ENCODE results near the gene PADI1.

PADI1 gene

GRCh38 chr1:17205652-17206051, 724 bp downstream of the PADI1 start:
- H3K4me3 ChIP-seq (ENCODE audit: low read depth, low read length), result no peak overlapping the region

GRCh38 chr1:17206196-17206595, 1.3 kb downstream of the PADI1 start:
- H3K4me2 ChIP-seq (ENCODE audit: low read length), result no peak overlapping the region
- no peak overlapping the region for H2AFZ ChIP-seq
- no peak for TF ChIP-seq CTCF (IDR thresholded peaks at IDR 0.05)
- H3K27ac ChIP-seq, result no peak overlapping the region
- no peaks in the 10 kb centered on the region for H3K4me1 ChIP-seq
- no peaks in the 10 kb centered on the region for H3K36me3 ChIP-seq (ENCODE audit: control insufficient read depth, insufficient read depth, low read length)
- no peaks in the 10 kb centered on the region for H3K27me3 ChIP-seq (ENCODE audit: control insufficient read depth, insufficient read depth, low read length)
- no peaks in the 10 kb centered on the region for H3K9me3 ChIP-seq (ENCODE audit: control insufficient read depth, low read length)
- no peak overlapping the region for H3K4me3 ChIP-seq (ENCODE audit: low read depth, low read length)
- no peaks in the 10 kb centered on the region for H3K79me2 ChIP-seq
- H3K9ac ChIP-seq, result no peak overlapping the region

More at GRCh38 chr1:17205652-17206051, 724 bp downstream of the PADI1 start:
- Histone ChIP-seq H3K36me3 (ENCODE audit: control insufficient read depth, insufficient read depth, low read length) (no peaks in the 10 kb centered on the region), H3K27me3 (ENCODE audit: control insufficient read depth, insufficient read depth, low read length) (no peaks in the 10 kb centered on the region), H3K9me3 (ENCODE audit: control insufficient read depth, low read length) (no peaks in the 10 kb centered on the region), H2AFZ (no peak overlapping the region), H3K4me1 (no peaks in the 10 kb centered on the region), H3K27ac (no peak overlapping the region), H3K9ac (no peak overlapping the region), H3K4me2 (ENCODE audit: low read length) (no peak overlapping the region), H3K79me2 (no peaks in the 10 kb centered on the region)
- TF ChIP-seq CTCF (IDR thresholded peaks at IDR 0.05), result no peak

- Histone ChIP-seq H2AFZ (no peak overlapping the region), H3K79me2 (no peaks in the 10 kb centered on the region), H3K27me3 (ENCODE audit: control insufficient read depth, insufficient read depth, low read length) (no peaks in the 10 kb centered on the region), H3K9me3 (ENCODE audit: control insufficient read depth, low read length) (no peaks in the 10 kb centered on the region), H3K4me1 (no peaks in the 10 kb centered on the region), H3K4me2 (ENCODE audit: low read length) (no peak overlapping the region), H3K9ac (no peak overlapping the region), H3K27ac (no peak overlapping the region), H3K36me3 (ENCODE audit: control insufficient read depth, insufficient read depth, low read length) (no peaks in the 10 kb centered on the region), H3K4me3 (ENCODE audit: low read depth, low read length) (no peak overlapping the region)
- TF ChIP-seq CTCF (IDR thresholded peaks at IDR 0.05), result no peak
Measured at GRCh38 chr1:17207046-17207445, 2.1 kb downstream of the PADI1 start.

GRCh38 chr1:17207540-17207939, 2.6 kb downstream of the PADI1 start:
- H3K4me3 ChIP-seq (ENCODE audit: low read depth, low read length), result no peak overlapping the region
- no peak overlapping the region for H3K27ac ChIP-seq
- H3K4me2 ChIP-seq (ENCODE audit: low read length), result no peak overlapping the region
- no peaks in the 10 kb centered on the region for H3K79me2 ChIP-seq
- H3K4me1 ChIP-seq, result no peaks in the 10 kb centered on the region
- H3K36me3 ChIP-seq (ENCODE audit: control insufficient read depth, insufficient read depth, low read length), result no peaks in the 10 kb centered on the region
- H3K27me3 ChIP-seq (ENCODE audit: control insufficient read depth, insufficient read depth, low read length), result no peaks in the 10 kb centered on the region
- H3K9ac ChIP-seq, result no peak overlapping the region
- no peak overlapping the region for H2AFZ ChIP-seq
- no peak for TF ChIP-seq CTCF (IDR thresholded peaks at IDR 0.05)
- H3K9me3 ChIP-seq (ENCODE audit: control insufficient read depth, low read length), result no peaks in the 10 kb centered on the region

GRCh38 chr1:17207966-17208418, 3.1 kb downstream of the PADI1 start:
- no peaks in the 10 kb centered on the region for H3K9me3 ChIP-seq (ENCODE audit: control insufficient read depth, low read length)
- no peak overlapping the region for H2AFZ ChIP-seq
- no peaks in the 10 kb centered on the region for H3K4me1 ChIP-seq
- H3K79me2 ChIP-seq, result no peaks in the 10 kb centered on the region
- no peak overlapping the region for H3K9ac ChIP-seq
- H3K4me3 ChIP-seq (ENCODE audit: low read depth, low read length), result no peak overlapping the region
- H3K27ac ChIP-seq, result no peak overlapping the region
- no peaks in the 10 kb centered on the region for H3K27me3 ChIP-seq (ENCODE audit: control insufficient read depth, insufficient read depth, low read length)
- no peak overlapping the region for H3K4me2 ChIP-seq (ENCODE audit: low read length)
- no peak for TF ChIP-seq CTCF (IDR thresholded peaks at IDR 0.05)
- no peaks in the 10 kb centered on the region for H3K36me3 ChIP-seq (ENCODE audit: control insufficient read depth, insufficient read depth, low read length)
